Superior temporal gyrus (tissue), 1 donor: ENCODE results near the gene TDRKH.

Experiments
- DNase-seq: peaks from one replicate; pipeline ENCODE4 v3.0.0-alpha.2; 2016; ENCODE audit errors: extremely low spot score

The TDRKH gene, protein sequence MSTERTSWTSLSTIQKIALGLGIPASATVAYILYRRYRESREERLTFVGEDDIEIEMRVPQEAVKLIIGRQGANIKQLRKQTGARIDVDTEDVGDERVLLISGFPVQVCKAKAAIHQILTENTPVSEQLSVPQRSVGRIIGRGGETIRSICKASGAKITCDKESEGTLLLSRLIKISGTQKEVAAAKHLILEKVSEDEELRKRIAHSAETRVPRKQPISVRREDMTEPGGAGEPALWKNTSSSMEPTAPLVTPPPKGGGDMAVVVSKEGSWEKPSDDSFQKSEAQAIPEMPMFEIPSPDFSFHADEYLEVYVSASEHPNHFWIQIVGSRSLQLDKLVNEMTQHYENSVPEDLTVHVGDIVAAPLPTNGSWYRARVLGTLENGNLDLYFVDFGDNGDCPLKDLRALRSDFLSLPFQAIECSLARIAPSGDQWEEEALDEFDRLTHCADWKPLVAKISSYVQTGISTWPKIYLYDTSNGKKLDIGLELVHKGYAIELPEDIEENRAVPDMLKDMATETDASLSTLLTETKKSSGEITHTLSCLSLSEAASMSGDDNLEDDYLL

DNA sequence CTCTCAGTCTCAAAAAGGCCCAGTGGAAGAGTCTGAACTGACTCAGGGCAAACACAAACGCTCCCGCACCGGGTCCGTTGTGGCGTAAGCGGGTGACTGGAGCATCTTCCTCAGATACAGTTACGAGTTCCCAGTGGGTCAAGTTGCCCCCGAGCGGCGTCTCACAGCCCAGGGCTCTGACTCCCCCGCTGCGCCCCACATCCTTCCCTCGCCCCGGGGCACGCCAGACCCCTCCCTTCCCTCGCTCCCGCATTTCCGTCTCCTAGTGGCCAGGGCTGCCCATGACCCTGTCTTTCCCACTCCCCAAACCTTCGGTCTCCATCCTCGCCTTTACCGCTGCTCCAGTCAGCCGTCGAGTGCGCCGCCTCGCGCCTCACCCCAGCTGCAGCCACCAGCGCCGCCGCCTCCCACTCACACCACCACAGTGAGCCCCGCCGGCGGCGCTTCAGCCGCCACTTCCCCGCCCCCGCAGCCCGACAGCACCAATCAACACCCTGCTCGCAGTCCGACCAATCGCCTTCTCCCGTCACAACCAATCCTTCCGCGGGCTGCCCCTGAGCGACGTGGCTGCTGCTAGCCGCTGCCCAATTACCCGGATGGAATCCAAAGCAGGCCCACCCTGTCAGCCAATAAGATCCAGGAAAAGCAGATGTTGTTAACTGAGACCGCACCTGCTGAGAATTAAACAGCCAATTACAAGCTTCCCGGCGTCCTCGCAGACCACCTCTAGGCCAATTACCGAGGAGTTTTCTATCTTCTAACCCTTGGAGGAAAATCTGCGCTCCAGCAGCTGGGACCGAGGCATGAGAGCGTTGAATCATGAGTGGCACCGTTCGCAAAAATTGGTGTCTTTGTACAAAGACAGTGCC, at the start of gene TDRKH:
TSS of gene TDRKH (minus strand) at position 430 of the 869 bp plus-strand sequence. CDS start 7,478 bp downstream, outside the sequence.
- DNase-seq = peak; percentile 99

DNA sequence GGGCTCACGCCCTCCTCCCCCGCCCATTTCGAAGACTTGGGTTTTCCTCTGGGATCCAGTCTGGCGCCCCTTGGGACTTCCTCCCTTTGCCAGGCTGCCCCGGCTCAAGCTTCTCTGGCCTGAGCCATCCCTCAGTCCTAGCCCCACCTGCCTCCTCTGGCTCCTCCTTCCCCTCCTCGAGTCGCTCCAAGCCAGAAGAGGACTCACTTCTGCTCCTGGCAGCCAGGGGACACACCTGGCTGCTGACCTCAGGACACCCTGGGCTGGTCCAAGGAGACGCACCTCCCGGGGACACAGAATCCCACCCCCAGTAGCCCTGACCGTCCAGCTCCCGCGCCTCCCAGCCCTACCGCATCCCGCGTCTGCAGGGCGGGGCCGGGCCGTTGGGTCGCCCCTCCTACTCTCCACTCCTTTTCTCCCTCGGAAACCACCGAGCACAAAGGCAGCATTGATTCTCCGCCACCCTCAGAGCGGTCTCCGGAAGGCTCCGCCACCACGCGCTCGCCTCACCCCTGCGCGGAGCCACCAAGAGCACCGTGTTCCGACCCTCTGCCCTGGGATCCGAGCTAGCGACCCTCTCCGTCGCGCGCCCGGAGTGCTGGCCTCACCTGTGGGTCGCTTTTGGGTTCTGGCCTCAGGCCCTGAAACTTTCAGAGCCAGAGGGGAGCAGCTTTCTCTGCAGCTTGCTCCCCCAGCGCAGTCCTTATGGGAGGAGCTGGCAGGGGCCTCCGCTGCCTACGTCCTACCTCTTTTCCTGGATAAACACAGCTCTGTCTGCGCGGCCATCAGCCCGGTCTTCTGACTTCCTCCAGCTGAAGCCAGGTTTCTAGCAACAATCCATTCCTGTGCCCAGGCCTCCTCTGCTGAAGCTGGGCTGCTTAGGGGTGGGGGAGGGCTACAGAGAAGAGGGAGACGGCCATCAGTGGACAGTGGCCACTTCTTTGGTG, 49.4 kb upstream of the TDRKH start, which contains the start of gene C2CD4D:
TSS of gene C2CD4D (minus strand) at position 364 of the 947 bp plus-strand sequence. CDS start 831 bp downstream, outside the sequence.
- peak; percentile 92 for DNase-seq

DNA sequence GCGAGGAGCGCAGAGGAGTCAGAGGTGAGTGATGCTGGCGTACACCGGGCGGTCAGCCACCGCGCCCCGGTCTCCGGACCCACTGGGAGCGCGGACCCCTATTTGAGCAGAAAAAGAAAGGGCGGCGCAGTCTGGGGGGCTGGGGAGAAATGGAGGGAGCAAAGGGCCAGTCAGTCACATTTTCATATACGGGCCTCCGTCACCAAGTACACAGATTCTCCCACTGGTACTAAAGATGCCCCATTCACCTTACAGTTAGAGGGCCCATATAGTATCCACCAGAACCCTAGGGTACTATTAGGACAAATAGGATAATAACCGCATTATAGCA, 48.7 kb upstream of the TDRKH start:
- no peak for DNase-seq

DNA sequence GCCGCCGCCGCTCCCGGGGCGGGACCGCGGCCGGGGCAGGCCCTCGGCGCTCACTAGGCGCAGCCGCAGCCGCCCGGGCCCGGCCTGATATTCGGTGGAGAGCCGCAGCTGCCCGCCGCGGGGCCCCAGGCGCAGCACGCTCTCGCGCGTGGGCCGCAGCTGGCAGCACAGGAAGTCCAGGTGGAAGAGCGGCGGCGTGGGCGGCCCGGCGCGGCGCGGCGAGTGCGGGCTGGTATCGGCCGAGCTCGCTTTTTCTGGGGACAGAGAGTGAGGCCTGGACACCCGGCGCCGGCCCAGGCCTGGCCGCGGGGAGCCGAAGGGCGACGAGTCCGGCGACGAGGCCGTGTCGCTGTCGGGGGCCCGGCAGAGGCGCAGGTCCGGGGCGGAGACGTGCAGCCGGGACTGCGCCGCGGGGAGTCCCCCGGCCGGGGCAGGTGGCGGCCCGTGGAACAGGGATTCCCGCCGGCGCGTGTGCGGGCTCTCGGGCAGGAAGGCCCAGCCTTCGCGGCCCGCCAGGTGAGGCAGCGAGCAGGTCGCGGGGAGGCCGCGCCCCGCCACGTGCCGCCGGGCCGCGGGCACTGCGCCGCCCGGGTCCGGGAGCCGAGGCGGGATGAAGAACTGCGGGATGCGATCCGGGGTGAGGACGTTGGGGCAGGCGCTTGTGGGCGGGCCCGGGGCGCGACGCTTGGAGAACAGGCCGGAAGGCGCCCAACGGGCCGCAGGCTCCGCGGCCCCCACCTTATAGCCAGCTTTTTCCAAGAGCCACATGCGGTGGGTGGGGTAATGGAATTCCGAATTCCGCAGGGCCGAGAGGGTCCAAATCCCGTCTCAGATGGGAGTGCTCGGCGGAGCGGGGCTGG, 48.2 kb upstream of the TDRKH start:
- no peak for DNase-seq

DNA sequence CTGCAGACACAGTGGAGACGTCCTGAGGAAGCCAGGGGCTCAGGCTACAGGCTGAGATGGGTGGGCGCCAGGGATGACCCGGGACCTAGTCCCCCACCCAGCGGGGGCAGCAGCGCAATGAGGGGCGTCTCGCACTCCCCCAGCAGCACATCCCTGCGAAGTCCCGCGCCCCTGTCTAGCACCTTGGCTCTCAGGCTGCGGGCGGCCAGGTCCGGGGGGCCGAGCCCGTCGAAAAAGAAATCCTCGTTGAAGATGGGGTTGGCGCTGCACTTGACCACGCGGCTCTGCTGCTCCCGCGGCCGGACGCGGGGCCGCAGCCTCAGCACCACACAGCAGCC, 47.6 kb upstream of the TDRKH start:
- no peak for DNase-seq

DNA sequence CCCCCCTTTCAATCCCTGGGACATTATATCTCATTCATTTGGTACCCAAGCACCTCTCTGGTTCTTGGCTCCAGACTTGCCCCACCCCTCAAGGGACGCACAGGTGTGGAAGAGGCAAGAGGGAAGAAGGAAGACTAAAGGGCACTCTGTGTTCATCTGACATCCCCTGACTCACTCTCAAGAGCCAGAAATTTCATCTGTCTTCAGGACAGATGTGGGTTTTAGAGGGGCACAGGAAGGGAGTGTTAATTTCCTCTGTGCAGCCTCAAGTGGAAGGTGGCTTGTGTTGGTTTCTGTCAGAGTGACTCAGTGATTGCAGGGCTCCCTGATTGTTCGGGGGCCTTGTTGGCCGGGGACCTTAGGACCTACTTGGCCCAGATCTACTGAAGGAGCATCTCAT, 46.9 kb upstream of the TDRKH start:
- DNase-seq = no peak

DNA sequence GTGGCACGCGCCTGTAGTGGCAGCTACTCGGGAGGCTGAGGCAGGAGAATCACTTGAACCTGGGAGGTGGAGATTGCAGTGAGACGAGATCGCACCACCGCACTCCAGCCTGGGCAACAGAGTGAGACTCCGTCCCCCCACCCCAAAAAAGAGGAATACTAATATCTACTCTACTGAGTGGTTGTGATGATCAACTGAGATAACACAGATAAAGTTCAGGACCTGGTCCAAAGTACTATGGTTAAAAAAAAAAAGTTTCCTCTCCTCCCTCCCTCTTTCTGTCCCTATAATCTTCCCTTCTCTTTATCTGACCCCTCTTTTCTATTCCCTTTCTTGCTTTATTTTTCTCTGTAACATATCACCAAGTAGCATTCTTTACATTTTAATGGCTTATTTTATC, 45.3 kb upstream of the TDRKH start:
- no peak for DNase-seq

DNA sequence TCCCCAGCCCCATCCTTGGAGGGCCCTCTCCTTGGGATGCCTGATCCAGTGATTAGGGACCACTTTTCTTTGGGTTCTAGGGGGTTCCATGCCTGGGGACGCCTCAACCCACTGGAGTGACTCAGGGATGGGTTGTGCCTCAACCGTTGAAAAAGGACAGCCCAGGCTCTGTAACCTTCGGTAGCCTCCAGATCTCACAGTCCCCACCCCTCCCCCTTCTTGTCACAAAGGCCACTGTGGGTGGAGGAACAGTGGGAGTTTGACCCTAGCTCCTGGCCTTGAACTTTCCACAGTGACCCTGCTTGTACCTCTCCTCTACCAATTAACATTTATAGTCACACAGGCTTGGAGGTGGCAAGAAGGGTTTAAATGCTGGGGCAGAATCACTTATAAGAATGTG, 43.9 kb upstream of the TDRKH start:
- DNase-seq = no peak

DNA sequence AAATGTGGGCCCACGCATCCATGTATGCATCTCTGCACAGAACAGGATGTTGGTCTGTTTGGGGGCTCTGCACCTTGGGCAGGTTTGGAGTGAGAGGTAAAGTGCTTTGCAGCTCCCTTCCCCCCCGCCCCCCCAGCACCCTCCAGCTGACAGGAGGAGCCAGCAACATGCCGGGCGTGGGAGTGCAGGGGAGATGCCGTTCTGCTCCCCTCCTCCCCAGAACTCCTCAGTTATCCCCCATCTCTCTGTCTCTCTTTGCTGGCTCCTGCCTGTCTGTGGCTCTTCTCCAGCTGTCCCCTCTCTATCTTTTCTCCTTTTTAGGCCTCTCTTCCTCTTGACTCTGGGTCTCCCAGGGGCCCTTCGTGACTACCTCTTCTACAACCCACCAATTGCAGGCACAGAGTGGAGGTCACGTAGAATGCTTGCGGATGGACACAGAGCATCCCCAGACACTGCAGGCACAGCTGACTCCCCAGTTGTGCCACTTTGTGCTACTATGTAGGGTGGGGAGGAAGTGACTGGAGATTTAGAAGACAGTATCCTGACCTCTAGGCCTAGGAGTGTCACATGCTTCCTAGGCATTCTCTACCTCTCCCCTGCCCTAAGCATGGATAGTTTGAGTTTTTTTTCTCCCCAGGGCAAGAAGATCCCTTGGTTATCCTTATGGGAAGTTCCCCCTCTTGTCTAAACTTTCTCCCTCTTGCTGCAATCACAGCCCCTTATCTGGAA, 43.0 kb upstream of the TDRKH start:
- DNase-seq = no peak

DNA sequence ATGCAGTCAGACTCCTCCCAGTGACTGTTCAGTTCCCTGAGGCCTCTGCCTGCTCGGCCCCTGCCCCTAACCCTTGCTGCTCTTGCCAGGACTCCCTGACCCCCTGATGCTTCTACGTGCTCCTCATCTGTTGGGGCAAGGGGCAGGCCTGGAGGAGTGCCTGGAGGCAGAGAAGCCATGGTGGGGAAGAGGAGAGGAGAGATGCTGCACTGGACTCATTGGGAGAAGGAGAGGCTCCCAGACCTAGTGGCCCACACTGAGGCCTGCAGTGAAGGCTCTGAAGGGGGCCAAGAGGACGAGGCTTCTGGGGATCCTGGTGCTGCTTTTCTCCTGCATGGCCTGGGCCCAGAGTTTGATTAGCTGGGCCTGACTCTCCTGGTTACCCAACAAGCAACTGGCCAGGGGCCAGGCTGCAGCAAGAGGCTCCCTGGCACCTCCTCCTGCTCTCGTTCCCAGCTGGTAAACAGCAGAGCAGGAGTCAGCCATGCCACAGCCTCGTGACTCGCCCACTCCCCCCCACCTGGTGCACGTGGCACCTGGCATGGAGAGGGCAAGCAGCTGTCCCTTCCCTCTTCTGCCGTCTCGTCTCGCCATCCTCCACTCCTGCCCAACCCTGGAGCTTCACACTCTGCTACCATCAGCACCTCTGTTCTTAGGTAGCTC, 42.1 kb upstream of the TDRKH start:
- peak; percentile 27 for DNase-seq

DNA sequence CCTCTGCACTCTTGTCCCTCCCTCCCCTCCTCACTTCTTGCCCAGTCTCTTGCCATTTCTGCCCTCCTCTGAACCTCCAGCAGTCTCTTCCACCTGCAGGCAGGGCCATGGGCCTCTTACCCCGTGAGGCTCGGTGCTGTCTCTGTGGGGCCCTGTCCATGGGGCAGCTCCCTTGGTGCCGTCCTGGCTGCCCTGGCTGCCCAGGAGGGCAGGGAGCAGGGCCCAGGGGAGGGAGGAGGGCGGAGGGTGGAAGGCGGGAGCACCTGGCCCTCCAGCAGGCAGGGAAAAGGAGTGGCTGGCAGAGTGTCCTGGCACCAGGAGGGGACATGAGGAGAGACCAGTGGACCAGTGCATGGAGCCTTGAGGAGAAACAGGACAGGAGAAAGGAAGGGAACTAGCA, 41.3 kb upstream of the TDRKH start, which contains the start of gene RORC:
TSS of gene RORC (minus strand) at position 198 of the 400 bp plus-strand sequence. CDS start at position 160, 38 bp downstream.
- no peak for DNase-seq

DNA sequence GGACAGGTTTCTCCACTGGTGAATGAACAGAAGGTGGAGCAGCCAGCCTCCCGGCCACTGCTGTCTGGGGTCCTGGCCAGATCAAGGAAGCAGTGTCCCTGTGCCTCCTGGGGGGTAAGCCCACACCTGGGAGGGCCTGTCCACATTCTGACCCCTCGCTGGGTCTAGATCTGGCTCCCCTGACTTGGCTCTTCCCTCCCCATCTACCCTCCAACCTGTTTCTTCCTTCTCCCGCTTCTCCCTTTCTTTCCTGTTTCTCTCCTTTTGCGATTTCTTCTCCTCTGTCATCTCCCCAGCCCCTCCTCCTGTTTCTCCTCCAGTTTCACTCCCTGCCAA, 40.9 kb upstream of the TDRKH start:
- DNase-seq = no peak

DNA sequence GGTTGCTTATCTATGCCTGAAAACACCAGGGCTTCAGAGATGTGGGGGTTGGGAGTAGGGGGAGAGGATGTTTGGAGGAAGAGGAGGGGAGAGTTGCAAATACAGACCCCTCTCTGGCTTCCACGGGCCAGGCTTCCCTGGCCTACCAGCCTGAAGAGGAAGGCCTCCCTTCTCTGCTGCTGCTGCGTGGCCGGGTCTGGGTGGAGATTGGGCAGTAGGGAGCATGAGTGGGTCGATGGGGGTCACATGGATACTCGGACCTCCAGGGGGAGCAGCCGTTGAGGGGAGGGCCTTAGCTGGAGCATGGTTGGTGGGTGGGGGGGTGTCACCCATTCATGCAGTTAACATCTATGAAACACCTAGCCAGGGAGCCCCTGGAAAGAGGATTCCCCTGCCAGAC, 39.8 kb upstream of the TDRKH start:
- no peak for DNase-seq

DNA sequence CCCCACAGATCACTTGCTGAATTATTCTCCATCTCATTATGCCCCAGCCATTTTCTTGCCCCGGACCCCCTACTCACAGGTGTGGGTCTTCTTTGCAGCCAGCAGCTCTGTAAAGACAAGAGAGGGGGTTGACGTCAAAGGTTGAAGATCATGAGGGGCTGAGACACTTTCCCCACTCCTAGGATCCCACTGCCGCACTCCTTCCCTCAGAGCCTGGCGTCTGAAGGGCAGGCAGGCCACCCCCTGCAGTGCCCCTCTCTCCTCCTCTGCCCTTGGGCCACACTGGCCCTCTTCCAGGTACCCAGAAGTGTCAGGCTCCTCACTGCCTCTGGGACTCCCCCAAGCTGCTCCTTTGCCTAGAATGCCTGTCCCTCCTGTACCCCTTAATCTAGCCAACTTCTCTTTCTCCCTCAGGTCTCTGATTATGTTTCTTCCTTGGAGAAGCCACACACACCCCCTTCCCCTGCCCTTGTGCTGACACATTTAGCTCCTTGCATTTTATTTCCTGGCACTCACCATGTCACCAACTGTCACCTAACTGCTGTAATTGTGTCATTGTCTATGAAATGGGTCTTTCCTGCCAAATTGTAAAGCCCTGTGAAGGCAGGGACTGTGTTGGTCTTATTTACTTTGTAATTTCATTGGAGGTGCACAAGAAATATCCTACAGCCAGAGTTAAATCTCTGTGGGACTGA, 39.2 kb upstream of the TDRKH start:
- DNase-seq = no peak

DNA sequence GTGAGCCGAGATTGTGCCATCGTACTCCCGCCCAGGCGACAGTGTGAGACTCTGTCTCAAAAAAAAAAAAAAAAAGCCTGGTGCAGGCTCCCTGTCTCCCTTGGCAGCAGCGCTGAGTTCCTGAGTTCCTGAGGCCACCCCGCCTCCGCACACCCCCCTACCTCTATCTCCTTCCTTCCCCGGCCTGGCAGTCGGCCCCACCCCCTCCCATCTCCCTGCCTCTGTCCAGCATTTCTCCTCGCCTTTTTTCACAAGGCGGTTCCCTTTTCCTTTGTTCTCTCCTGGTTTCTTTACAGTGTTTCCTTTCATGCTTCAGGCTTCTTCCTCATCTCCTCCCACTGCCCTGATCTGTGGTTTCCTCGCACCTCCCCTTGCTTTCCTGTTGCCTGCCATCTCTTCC, 38.6 kb upstream of the TDRKH start:
- DNase-seq = no peak

DNA sequence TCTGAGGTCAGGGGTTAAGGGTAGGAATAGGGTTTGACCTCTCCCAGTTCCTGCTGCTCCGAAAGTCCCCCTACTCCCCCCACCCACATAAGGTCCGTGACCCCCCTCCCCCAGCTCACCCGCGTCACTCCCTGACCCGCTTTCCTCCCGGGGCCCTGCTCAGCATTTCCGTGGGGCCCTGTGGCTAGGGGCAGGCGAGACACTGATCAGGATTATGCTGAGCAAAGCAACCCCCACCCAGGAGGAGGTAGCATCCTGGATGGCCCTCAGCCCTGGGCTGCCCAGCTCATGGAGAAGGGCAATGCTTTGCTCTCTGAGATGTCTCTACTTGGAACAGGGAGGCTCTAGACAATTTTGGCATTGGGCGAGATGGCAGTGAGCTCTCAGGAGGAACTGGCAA, 37.6 kb upstream of the TDRKH start:
- DNase-seq = no peak

DNA sequence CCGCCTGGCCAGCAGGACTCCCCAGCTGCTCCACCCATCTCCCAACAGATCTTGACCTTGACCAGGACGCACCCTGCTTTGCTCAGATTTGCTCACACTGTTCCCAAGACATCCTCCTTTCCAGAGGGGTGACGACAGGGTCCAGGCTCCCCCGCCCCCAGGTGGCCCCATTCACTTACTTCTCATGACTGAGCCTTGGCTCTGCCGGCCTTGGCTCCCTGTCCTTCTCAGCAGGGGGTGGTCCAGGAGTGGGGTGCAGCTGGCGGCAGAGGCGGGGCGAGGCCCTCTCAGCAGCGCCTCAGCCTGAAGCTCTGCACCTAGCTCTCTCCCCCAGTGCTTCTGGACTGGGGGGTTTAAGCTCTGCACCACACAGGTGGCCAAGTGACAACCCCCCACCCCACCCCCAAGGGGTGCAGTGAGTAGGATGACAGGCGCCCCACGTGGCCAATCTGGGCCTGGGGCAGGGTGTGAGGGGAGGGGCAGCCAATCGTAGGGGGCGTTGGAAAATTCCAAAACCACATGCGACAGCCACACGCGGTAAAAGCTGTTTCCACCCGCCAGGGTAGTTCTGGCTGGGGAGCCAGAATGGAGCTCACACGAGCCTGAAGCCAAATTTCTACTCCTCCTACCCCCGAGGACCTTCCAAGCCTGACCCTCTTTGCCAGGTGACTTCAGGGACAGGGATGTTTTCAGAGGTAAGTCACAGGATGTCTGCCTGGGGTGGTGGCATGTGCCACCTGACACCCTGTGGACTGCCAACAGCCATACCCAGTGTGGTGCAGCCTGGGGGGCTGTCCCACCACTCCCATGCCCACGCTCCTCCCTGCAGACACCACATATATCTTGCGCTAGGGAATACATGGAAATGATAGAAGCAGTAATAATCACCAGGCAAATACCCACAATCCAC, 35.7 kb upstream of the TDRKH start:
- no peak for DNase-seq

DNA sequence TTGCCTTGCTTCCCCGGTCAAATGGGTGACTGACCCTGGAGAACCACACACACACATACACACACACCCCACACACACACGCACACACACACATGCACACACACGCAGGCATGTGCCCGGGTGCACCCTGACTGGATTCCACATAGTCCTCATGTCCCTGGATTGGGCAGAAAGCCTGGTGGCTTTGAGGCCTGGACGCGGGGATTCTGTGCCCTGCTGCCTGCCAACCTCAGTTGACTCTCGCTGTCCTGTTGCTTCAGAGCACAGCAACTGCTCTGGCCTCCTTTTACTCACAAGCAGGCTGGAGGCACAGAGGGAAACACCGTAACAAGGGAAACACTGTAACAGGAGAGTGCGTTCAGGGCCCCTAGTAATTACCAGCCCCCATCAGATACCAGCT, 34.9 kb upstream of the TDRKH start:
- no peak for DNase-seq
